Left lobe of liver (tissue), 2 donors: ENCODE measurements around the gene LSM8. TPM values are rescaled to one million over a fixed set of nuclear protein-coding genes. Genes with fewer than 3 reads are reported as not detected.
"Not testable (repeated sequence)": the region's sequence is repeated elsewhere in the genome, so short reads cannot be mapped to it uniquely, and the experiment has no call there.

Source experiments
- ATAC-seq: fragments of 200-7000 bp; cut with Tn5 transposase; one replicate; pipeline ENCODE4 v1.9.1; 2020; ENCODE audit warnings: mild to moderate bottlenecking, moderate library complexity
- DNase-seq: peaks from one replicate; pipeline ENCODE4 v3.0.0-alpha.2; 2020; ENCODE audit warnings: low spot score
- total RNA-seq: library from RNA; stranded (reverse); gene quantifications from one replicate; pipeline ENCODE4 v1.2.1, GENCODE V29; 2021
- donor health status: DM: no; HTN: no; CAD: no; lungs with moderate emphysema.
- donor health status: DM: no; HTN: yes; CAD: no.

The LSM8 gene
- total RNA-seq, 1 donor from 2014 or later = 6.8 TPM

- DNase-seq (no peak), ATAC-seq (no peak)
Measured at GRCh38 chr7:118202061-118202460, 18.1 kb downstream of the LSM8 start.

- ATAC-seq = peak; percentile 56
- peak; percentile 47 for DNase-seq
Measured at GRCh38 chr7:118214051-118214832, 30.3 kb downstream of the LSM8 start.

GRCh38 chr7:118214833-118215182 lies 30.8 kb downstream of the LSM8 start:
- DNase-seq = no peak
- no peak for ATAC-seq

GRCh38 chr7:118217210-118217619 lies 33.3 kb downstream of the LSM8 start:
- no peak for DNase-seq
- no peak for ATAC-seq

GRCh38 chr7:118218413-118219156 lies 34.6 kb downstream of the LSM8 start:
- DNase-seq (no peak), ATAC-seq (no peak)

- DNase-seq (no peak), ATAC-seq (no peak)
Measured at GRCh38 chr7:118219157-118219512, 35.2 kb downstream of the LSM8 start.

GRCh38 chr7:118220583-118220982 lies 36.6 kb downstream of the LSM8 start:
- ATAC-seq = no peak
- no peak for DNase-seq

- DNase-seq (no peak), ATAC-seq (no peak)
Measured at GRCh38 chr7:118222591-118222990, 38.6 kb downstream of the LSM8 start.

- no peak for DNase-seq
- no peak for ATAC-seq
Measured at GRCh38 chr7:118224521-118224920, 40.6 kb downstream of the LSM8 start, which contains the start of gene ANKRD7. Gene ANKRD7, plus strand, starts transcription at chr7:118224704. Its CDS starts 127 bp downstream, at chr7:118224831.

GRCh38 chr7:118232837-118233236 lies 48.9 kb downstream of the LSM8 start:
- DNase-seq = no peak

GRCh38 chr7:118233799-118234198 lies 49.8 kb downstream of the LSM8 start:
- DNase-seq (no peak), ATAC-seq (no peak)

More at GRCh38 chr7:118232837-118233236, 48.9 kb downstream of the LSM8 start:
- ATAC-seq = no peak

GRCh38 chr7:118239014-118239413 lies 55.0 kb downstream of the LSM8 start:
- no peak for DNase-seq
- no peak for ATAC-seq

- not testable (repeated sequence) for DNase-seq, ATAC-seq
Measured at GRCh38 chr7:118240320-118240719, 56.4 kb downstream of the LSM8 start.

Other genes starting within 250 kb of the LSM8 start
- not detected for gene ANKRD7, start 40.5 kb downstream of the LSM8 start, total RNA-seq